ENCODE results near the gene SMAD7. TPM values are rescaled to one million over a fixed set of nuclear protein-coding genes. Genes with fewer than 3 reads are reported as not detected.

The SMAD7 gene
- total RNA-seq, 4 donors from 2014 or later, result 33.6 to 78.4 (median 47.2) TPM

- DNase-seq (ENCODE audit: low spot score) (no peak), ATAC-seq (ENCODE audit: low FRiP score) (no peak)
- no peak for TF ChIP-seq CTCF (IDR thresholded peaks at IDR 0.05)
Observed at GRCh38 chr18:48948112-48949049, 2.4 kb downstream of the SMAD7 start.

- no peak for DNase-seq (ENCODE audit: low spot score)
- no peak for TF ChIP-seq CTCF (IDR thresholded peaks at IDR 0.05)
- no peak for ATAC-seq (ENCODE audit: low FRiP score)
Observed at GRCh38 chr18:48947560-48947959, 3.2 kb downstream of the SMAD7 start.

GRCh38 chr18:48947092-48947491 lies 3.7 kb downstream of the SMAD7 start:
- no peak for DNase-seq (ENCODE audit: low spot score)
- no peak for ATAC-seq (ENCODE audit: low FRiP score)
- no peak for TF ChIP-seq CTCF (IDR thresholded peaks at IDR 0.05)

- ATAC-seq (ENCODE audit: low FRiP score) (no peak), DNase-seq (ENCODE audit: low spot score) (no peak)
- no peak for TF ChIP-seq CTCF (IDR thresholded peaks at IDR 0.05)
Observed at GRCh38 chr18:48946329-48946835, 4.4 kb downstream of the SMAD7 start.

- ATAC-seq (ENCODE audit: low FRiP score) (no peak), DNase-seq (ENCODE audit: low spot score) (no peak)
- TF ChIP-seq CTCF (IDR thresholded peaks at IDR 0.05), result no peak
Observed at GRCh38 chr18:48945953-48946217, 4.9 kb downstream of the SMAD7 start.

- DNase-seq (ENCODE audit: low spot score) (no peak), ATAC-seq (ENCODE audit: low FRiP score) (no peak)
- TF ChIP-seq CTCF (IDR thresholded peaks at IDR 0.05), result no peak
Observed at GRCh38 chr18:48944634-48945033, 6.1 kb downstream of the SMAD7 start.
